Measurements from ENCODE around the gene ADD1.
A peak's percentile ranks its signal among the peaks of the same experiment; 100 is the strongest.
"Not testable (repeated sequence)": the region's sequence is repeated elsewhere in the genome, so short reads cannot be mapped to it uniquely, and the experiment has no call there.

Gene ADD1

DNA sequence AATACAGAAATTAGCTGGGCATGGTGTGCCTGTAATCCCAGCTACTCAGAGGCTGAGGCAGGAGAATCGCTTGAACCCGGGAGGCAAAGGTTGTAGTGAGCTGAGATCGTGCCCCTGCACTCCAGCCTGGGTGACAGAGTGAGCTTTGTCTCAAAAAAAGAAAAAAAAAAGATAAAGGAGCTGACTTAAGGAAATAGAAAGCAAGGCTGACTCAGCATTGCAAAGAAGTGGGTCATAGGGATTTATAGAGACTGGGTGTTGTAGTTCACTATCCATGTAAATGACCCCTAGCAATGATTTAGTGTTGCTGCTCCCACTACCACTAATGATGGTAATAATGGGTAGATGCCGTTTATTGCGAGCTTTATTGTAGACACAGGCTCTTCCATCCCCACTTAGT, 47.6 kb downstream of the ADD1 start:
- DNase-seq: no peak

GRCh38 chr4:2893772-2894171, 50.1 kb downstream of the ADD1 start:
- no peak for DNase-seq

GRCh38 chr4:2898001-2898400, 54.4 kb downstream of the ADD1 start:
- DNase-seq: no peak

GRCh38 chr4:2900741-2901140, 57.1 kb downstream of the ADD1 start:
- no peak for DNase-seq

DNA sequence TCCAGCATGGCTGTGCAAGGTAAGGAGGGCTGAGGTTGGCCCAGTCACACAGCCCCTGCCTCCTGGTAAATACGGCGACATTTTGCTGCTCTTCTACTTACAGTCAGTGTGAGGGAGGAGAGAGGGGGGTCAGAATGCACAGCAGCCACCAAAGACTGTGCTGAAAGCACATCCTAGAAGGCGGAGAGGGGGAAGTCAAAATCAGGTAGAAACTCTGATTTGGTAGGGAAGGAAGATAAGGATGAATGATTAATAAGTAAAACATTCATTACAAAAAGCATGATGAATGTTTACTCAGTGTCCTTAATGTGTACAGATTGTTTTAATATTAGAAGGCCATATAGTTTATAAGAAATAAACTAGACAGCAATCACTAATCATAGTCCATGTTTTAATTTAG, 57.5 kb downstream of the ADD1 start:
- DNase-seq: no peak

DNA sequence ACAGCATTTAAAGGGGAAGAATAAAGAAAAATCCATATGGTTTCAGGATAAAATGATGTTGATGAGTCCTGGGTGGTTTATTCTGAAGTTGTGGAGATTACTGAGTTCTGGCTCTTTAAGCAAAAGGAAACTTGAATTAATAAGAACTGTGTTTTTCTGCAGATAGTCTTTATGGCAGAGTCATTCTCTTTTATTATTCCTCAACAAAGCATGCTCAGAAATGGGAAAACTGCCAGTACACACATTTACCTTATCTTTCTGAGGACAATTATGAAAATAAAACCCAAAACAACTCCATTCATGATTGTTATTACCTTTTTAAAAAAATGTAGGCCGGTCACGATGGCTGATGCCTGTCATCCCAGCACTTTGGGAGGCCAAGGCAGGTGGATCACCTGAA, 58.5 kb downstream of the ADD1 start:
- no peak for DNase-seq

- DNase-seq: no peak
These were observed 61.9 kb downstream of the ADD1 start for GRCh38 chr4:2905544-2905943.

DNA sequence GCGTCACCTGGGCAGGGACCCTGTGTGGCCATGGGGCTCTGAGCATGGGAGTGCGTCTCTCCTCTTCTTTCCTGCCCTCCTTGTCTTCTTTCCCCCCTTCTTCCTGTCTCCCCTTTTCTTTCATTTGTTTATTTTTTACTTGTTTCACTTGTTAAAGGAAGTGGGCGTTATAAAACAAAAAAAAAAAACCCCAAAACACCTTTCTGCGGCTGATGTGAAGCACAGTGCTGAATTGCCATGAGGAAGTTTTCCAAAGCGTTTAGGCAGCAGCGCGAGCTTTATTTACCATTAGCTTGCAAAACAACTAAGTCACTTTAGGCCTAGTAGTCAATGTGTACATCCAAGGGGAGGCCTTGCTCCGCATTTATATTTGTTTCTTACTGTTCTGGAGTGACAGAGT, 62.6 kb downstream of the ADD1 start:
- no peak for DNase-seq

- DNase-seq: no peak
These were observed 63.6 kb downstream of the ADD1 start for GRCh38 chr4:2907226-2907625.

DNA sequence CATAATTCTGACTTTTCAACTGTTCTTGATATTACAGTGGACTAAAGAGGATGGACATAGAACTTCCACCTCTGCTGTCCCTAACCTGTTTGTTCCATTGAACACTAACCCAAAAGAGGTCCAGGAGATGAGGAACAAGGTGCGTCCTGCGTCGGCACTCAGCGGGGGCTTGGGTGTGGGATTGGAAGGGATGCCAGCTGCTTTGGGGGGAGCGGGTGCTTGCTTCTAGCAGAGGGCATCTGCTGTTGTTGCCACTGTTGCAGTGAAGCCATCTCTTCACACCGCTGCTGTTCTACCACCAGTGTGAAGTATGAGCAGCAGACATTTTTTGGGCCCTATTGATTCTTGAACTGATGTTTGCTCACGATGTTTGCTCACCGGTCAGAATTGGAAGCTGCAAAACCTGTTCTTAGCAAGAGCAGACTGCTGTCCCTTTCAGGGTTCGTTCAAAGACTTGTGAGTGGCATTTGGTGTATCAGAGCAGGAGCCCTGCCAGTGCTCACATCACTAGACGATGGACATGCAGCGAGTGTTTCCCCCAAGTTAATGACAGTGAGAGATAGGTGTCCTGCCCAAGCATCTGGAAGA, 64.2 kb downstream of the ADD1 start:
- DNase-seq: no peak

GRCh38 chr4:2908686-2909085, 65.0 kb downstream of the ADD1 start:
- no peak for DNase-seq

DNA sequence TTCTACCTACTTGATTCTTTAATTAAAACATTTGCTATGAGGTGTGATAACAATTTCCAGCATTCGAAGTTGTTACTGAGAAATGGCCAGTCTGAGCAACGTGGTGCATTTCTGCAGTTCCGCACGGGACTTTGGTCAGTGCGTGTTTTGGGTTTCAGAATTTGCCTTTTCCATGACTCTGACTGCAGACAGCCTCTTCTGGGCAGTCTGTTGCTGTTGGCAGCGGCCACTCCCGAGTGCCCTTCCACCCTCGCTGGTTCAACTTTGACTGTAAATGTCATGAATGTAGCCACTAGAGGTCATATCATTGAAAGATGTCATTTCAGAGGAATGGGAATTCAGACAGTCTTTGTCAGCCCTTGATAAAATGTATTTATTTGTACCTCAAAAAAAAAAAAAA, 65.9 kb downstream of the ADD1 start:
- DNase-seq: no peak

- DNase-seq: no peak
These were observed 66.8 kb downstream of the ADD1 start for GRCh38 chr4:2910409-2910808.

GRCh38 chr4:2911868-2912267, 68.2 kb downstream of the ADD1 start:
- no peak for DNase-seq

DNA sequence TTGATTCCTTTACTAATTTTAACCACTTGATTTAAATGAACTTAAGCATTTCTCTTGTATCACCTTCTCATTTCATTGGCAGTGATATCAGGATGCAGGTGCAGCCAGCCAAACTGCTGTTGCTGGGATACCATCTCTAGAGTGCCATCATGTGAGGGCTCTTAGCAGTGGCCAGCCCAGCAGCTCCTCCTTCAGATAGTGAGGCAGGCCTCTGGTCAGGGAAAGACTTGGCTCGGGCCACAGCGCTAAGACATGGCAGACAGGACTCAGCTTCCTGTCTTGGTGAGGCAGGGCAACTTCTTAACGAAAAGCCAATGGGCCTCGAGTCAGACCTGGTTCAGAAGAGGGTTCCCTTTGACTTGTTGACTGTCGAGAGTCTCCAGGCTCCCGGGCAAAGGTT, 69.5 kb downstream of the ADD1 start:
- no peak for DNase-seq

- no peak for DNase-seq
These were observed 70.8 kb downstream of the ADD1 start for GRCh38 chr4:2914256-2915126.

- DNase-seq: no peak
These were observed 72.1 kb downstream of the ADD1 start for GRCh38 chr4:2915789-2916188.

DNA sequence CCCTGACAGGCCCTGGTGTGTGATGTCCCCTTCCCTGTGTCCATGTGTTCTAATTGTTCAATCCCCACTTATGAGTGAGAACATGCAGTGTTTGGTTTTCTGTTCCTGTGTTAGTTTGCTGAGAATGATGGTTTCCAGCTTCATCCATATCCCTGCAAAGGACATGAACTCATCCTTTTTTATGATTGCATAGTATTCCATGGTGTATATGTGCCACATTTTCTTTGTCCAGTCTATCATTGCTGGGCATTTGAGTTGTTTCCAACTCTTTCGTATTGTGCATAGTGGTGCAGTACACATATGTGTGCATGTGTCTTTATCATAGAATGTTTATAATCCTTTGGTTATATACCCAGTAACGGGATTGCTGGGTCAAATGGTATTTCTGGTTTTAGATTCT, 73.1 kb downstream of the ADD1 start:
- not testable (repeated sequence) for DNase-seq

DNA sequence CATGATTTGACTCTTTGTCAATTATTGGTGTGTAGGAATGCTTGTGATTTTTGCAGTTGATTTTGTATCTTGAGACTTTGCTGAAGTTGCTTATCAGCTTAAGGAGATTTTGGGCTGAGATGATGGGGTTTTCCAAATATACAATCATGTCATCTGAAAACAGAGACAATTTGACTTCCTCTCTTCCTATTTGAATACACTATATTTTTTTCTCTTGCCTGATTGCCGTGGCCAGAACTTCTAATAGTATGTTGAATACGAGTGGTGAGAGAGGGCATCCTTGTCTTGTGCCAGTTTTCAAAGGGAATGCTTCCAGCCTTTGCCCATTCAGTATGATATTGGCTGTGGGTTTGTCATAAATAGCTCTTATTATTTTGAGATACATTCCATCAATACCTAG, 74.7 kb downstream of the ADD1 start:
- DNase-seq: not testable (repeated sequence)

DNA sequence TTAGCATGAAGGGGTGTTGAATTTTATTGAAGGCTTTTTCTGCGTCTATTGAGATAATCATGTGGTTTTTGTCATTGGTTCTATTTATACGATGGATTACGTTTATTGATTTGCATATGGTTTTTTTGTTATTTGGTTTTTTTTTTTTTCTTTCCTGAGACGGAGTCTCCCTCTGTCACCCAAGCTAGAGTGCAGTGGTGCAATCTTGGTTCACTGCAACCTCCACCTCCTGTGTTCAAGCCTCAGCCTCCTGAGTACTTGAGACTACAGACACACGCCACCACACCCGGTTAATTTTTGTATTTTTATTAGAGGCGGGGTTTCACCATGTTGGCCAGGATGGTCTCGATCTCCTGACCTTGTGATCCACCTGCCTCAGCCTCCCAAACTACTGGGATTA, 75.1 kb downstream of the ADD1 start:
- not testable (repeated sequence) for DNase-seq

DNA sequence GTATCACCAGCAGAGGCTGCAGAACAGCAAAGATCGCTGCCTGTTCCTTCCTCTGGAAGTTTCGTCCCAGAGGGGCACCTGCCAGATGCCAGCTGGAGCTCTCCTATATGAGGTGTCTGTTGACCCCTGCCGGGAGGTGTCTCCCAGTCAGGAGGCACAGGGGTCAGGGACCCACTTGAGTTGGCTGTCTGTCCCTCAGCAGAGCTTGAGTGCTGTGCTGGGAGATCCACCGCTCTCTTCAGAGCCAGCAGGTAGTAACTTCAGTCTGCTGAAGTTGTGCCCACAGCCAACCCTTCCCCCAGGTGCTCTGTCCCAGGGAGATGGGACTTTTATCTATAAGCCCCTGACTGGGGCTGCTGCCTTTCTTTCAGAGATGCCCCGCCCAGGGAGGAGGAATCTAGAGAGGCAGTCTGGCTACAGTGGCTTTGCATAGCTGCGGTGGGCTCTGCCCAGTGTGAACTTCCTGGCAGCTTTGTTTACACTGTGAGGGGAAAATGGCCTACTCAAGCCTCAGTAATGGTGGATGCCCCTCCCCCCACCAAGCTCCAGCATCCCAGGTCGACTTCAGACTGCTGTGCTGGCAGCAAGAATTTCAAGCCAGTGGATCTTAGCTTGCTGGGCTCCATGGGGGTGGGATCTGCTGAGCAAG, 78.9 kb downstream of the ADD1 start:
- DNase-seq: peak; percentile 55 to 56

- no peak for DNase-seq
These were observed 79.5 kb downstream of the ADD1 start for GRCh38 chr4:2923141-2923551.

- DNase-seq: no peak
These were observed 80.1 kb downstream of the ADD1 start for GRCh38 chr4:2923668-2924173.

DNA sequence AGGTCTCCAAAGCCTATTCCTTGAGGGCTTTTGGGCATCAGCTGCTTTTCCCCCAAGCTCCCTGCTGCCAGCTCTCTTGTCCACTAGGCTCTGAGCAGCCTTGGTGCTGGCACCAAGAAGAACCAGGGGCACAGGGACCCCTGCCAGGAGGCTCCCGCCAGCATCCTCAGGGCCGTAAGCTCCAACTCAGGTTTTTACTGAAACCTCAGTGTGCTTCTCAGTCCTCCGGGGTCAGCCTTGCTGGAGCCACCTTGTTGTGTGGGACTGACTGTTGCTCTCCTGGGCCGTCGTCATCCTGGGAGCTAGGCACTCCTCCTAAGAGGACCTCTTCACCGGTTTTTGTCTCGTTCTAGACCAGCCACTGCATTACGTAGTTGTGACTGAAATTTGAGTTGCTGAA, 80.6 kb downstream of the ADD1 start:
- no peak for DNase-seq
